IMR-90 (cell line): ENCODE results near the gene USH2A. TPM values are rescaled to one million over a fixed set of nuclear protein-coding genes. Genes with fewer than 3 reads are reported as not detected.

ENCODE experiments used
- ATAC-seq: fragments of 200-7000 bp; cut with Tn5 transposase; 2 replicates; pipeline ENCODE4 v1.9.1; 2020; ENCODE audit warnings: low read depth, mild to moderate bottlenecking, moderate library complexity
- BruUV-seq: library from RNA; stranded (reverse); fragments of 400-500 nt; replicated peaks from 2 replicates; lab custom pipeline; 2021; lab: Mats Ljungman, UMichigan
- CTCF ChIA-PET: fragments of 300-600 bp; formaldehyde crosslinking; extraction: SDS; loops from one replicate; lab custom pipeline; 2021; ENCODE audit warnings: antibody characterized with exemption; lab: Yijun Ruan, JAX
- POLR2A ChIA-PET: fragments of 300-600 bp; sonication (Branson Sonifier 250); formaldehyde crosslinking; loops from one replicate; lab custom pipeline; 2022; ENCODE audit warnings: antibody characterized with exemption; ENCODE audit not compliant: unreplicated experiment; lab: Charles Lee
- DNase-seq: peaks from one replicate; pipeline ENCODE4 v3.0.0; 2013
- H2AFZ ChIP-seq: replicated peaks from 2 replicates; pipeline ENCODE3; 2013; ENCODE audit warnings: low read length, mild to moderate bottlenecking; ENCODE audit not compliant: poor library complexity
- H2AK5ac ChIP-seq: 2 replicates; pipeline ENCODE4 v1.6.1; 2013; ENCODE audit warnings: low read depth, low read length, inconsistent platforms
- H2AK9ac ChIP-seq: replicated peaks from 2 replicates; pipeline ENCODE3; 2013; ENCODE audit warnings: mild to moderate bottlenecking, low read depth, low read length, moderate library complexity; ENCODE audit not compliant: poor library complexity
- H2BK120ac ChIP-seq: 2 replicates; pipeline ENCODE4 v1.6.1; 2013; ENCODE audit warnings: low read depth, low read length, inconsistent platforms
- H2BK15ac ChIP-seq: 3 replicates; pipeline ENCODE4 v1.6.1; 2013; ENCODE audit warnings: low read depth, low read length, inconsistent platforms
- H2BK20ac ChIP-seq: 2 replicates; pipeline ENCODE4 v1.6.1; 2013; ENCODE audit warnings: low read depth, mild to moderate bottlenecking, inconsistent platforms, low read length, moderate library complexity
- H2BK5ac ChIP-seq: 2 replicates; pipeline ENCODE4 v1.6.1; 2013; ENCODE audit warnings: mild to moderate bottlenecking, low read depth, low read length, inconsistent platforms; ENCODE audit not compliant: poor library complexity, severe bottlenecking
- H3K14ac ChIP-seq: replicated peaks from 2 replicates; pipeline ENCODE4 v1.6.1; 2013; ENCODE audit warnings: low read depth, low read length, inconsistent platforms
- H3K18ac ChIP-seq: 2 replicates; pipeline ENCODE4 v1.6.1; 2013; ENCODE audit warnings: low read depth, low read length, control low read depth
- H3K23ac ChIP-seq: 2 replicates; pipeline ENCODE4 v1.6.1; 2013; ENCODE audit warnings: low read depth, low read length, inconsistent platforms
- H3K27ac ChIP-seq: 2 replicates; pipeline ENCODE4 v1.5.1; 2013; ENCODE audit warnings: mild to moderate bottlenecking, control low read depth, low read length; ENCODE audit not compliant: insufficient read depth
- H3K27me3 ChIP-seq: 2 replicates; pipeline ENCODE4 v1.6.1; 2013; ENCODE audit warnings: low read length; ENCODE audit not compliant: control insufficient read depth, insufficient read depth
- H3K36me3 ChIP-seq: 2 replicates; pipeline ENCODE4 v1.6.1; 2013; ENCODE audit warnings: low read length, mixed read lengths; ENCODE audit not compliant: control insufficient read depth, insufficient read depth
- H3K4ac ChIP-seq: 2 replicates; pipeline ENCODE4 v1.6.1; 2013; ENCODE audit warnings: low read depth, low read length, inconsistent platforms
- H3K4me1 ChIP-seq: 2 replicates; pipeline ENCODE4 v1.6.1; 2013; ENCODE audit warnings: low read length, mixed read lengths; ENCODE audit not compliant: control insufficient read depth, insufficient read depth
- H3K4me2 ChIP-seq: 2 replicates; pipeline ENCODE4 v1.6.1; 2013; ENCODE audit warnings: low read depth, mild to moderate bottlenecking, control low read depth, low read length, moderate library complexity
- H3K4me3 ChIP-seq: 2 replicates; pipeline ENCODE4 v1.5.1; 2013; ENCODE audit warnings: low read depth, mild to moderate bottlenecking, control low read depth, low read length, moderate library complexity; ENCODE audit not compliant: insufficient read depth
- H3K56ac ChIP-seq: 2 replicates; pipeline ENCODE4 v1.6.1; 2013; ENCODE audit warnings: low read length, inconsistent platforms; ENCODE audit not compliant: insufficient read depth; ENCODE audit errors: extremely low read depth
- H3K79me1 ChIP-seq, 2 experiments: 2 replicates each; pipeline ENCODE4 v1.6.1; 2013; ENCODE audit warnings: low read length in 2 of 2, inconsistent platforms in 1 of 2, low read depth in 1 of 2
- H3K9ac ChIP-seq: 2 replicates; pipeline ENCODE4 v1.6.1; 2013; ENCODE audit warnings: low read depth, low read length, control low read depth
- H3K9me1 ChIP-seq: 2 replicates; pipeline ENCODE4 v1.6.1; 2013; ENCODE audit warnings: low read length, inconsistent platforms; ENCODE audit not compliant: insufficient read depth
- H3K9me3 ChIP-seq: 2 replicates; pipeline ENCODE4 v1.6.1; 2013; ENCODE audit warnings: low read length; ENCODE audit not compliant: control insufficient read depth, insufficient read depth
- H4K20me1 ChIP-seq: 2 replicates; pipeline ENCODE4 v1.6.1; 2013; ENCODE audit warnings: low read length, inconsistent platforms; ENCODE audit not compliant: insufficient read depth
- H4K5ac ChIP-seq: 2 replicates; pipeline ENCODE4 v1.6.1; 2013; ENCODE audit warnings: mild to moderate bottlenecking, low read depth, low read length, control low read depth
- H4K8ac ChIP-seq, 2 experiments: 2 replicates each; pipeline ENCODE4 v1.6.1; 2013; ENCODE audit warnings: low read depth in 2 of 2, low read length in 2 of 2, control low read depth in 1 of 2, inconsistent platforms in 1 of 2
- H4K91ac ChIP-seq: 2 replicates; pipeline ENCODE4 v1.6.1; 2013; ENCODE audit warnings: low read depth, low read length, inconsistent platforms; ENCODE audit not compliant: insufficient read depth
- CEBPB ChIP-seq: IDR thresholded peaks from 2 replicates; pipeline ENCODE4 v1.6.1; 2012; ENCODE audit warnings: low read depth, low read length, improper control_type of control experiment
- RCOR1 ChIP-seq: IDR thresholded peaks from 2 replicates; pipeline ENCODE4 v1.6.1; 2012; ENCODE audit warnings: mild to moderate bottlenecking, low read length, improper control_type of control experiment; ENCODE audit not compliant: insufficient replicate concordance
- WGBS, 2 experiments: methylation state at CpG; one replicate each; pipeline versions ENCODE4 v1.1.5 to v1.1.7; 2013; ENCODE audit warnings: missing lambda C conversion rate in 2 of 2; ENCODE audit not compliant: insufficient read length in 1 of 2; ENCODE audit errors: extremely low coverage in 2 of 2; 5-methylcytosine and 5-hydroxymethylcytosine counted together
- dilution Hi-C: fragments of 300-500 bp; cut with HindIII; formaldehyde crosslinking; loops from one replicate; pipeline ENCODE4 v1.14.3; 2018; ENCODE audit warnings: low sequenced_read_pairs; ENCODE audit not compliant: unreplicated experiment
- in situ Hi-C: fragments of 300-500 bp; cut with MboI; formaldehyde crosslinking; loops from 3 replicates; pipeline ENCODE4 v1.14.3; 2019; ENCODE audit warnings: low sequenced_read_pairs, inconsistent platforms, mixed read lengths
- intact Hi-C: fragments of 100-400 bp; cut with micrococcal nuclease; formaldehyde crosslinking; loops from 2 replicates; pipeline ENCODE4 v1.10.0; 2022
- polyA plus RNA-seq, 3 experiments: library from polyadenylated mRNA; depleted of rRNA; stranded (reverse); fragments of >200 nt; gene quantifications; 2 replicates each; pipeline ENCODE4 v1.2.3, GENCODE V29; 2012; ENCODE audit warnings: low replicate concordance in 1 of 3
- total RNA-seq: library from RNA; depleted of rRNA; stranded (reverse); fragments of >200 nt; gene quantifications from 2 replicates; pipeline ENCODE4 v1.2.3, GENCODE V29; 2012

USH2A gene
- total and polyA plus RNA-seq, 2 of the 4 experiments (the other 2 are of a cell fraction): under 0.01 to 0.02 TPM

- Histone ChIP-seq H2AK9ac (no peak overlapping the region), H3K9me3 (no peaks in the 10 kb centered on the region), H3K4me1 (peaks cover 4% of the 10 kb centered on the region; the same call in 1 of the 2 replicates), H2BK20ac (0 out of 2 replicates have a peak overlapping the region, but pooled peaks have one; percentile 3), H4K91ac (no peak overlapping the region), H3K4me3 (no peak overlapping the region), H4K5ac (no peak overlapping the region; the same call in 1 of the 2 replicates), H3K18ac (no peak overlapping the region; the same call in 1 of the 2 replicates), H4K20me1 (no peaks in the 10 kb centered on the region), H3K4ac (no peak overlapping the region), H3K9ac (no peak overlapping the region), H3K36me3 (no peaks in the 10 kb centered on the region), H3K56ac (no peak overlapping the region), H2AK5ac (no peak overlapping the region), H3K9me1 (no peaks in the 10 kb centered on the region), H3K79me1 (no peaks in the 10 kb centered on the region), H3K14ac (no peak overlapping the region; the same call in 1 of the 2 replicates), H2AFZ (no peak overlapping the region), H3K27me3 (no peaks in the 10 kb centered on the region), H3K27ac (no peak overlapping the region; the same call in 1 of the 2 replicates), H2BK120ac (peak overlapping the region; percentile 66; the same call in 1 of the 2 replicates), H4K8ac (no peak overlapping the region), H3K4me2 (no peak overlapping the region), H2BK5ac (no peak overlapping the region), H2BK15ac (no peak overlapping the region), H3K23ac (no peak overlapping the region)
- in situ Hi-C loops: loop anchor here (25.0 kb wide), 4 partner anchors 576 to 1676 kb away; no protein-coding TSS in a partner anchor
- CTCF ChIA-PET: interaction anchor here (0.6 to 1.5 kb wide), 3 partner anchors 12 to 280 kb away, joined by 3 to 5 read pairs (median 4); no protein-coding TSS in a partner anchor
- TF ChIP-seq CEBPB (0 out of 2 replicates have a peak, but pooled peaks have one; percentile 23), RCOR1 (no peak)
- intact Hi-C loops: no loop called here
- no peak for ATAC-seq
- POLR2A ChIA-PET: interaction anchor here (0.6 kb wide), 1 partner anchor 1102 kb away, joined by 4 read pairs; no protein-coding TSS in a partner anchor
- DNase-seq: peak; percentile 17
- dilution Hi-C loops: no loop called here
- BruUV-seq: no TSS peak
- no CpG with 5 or more reads among the region's 1 CpG for WGBS, 2 experiments
These were observed 436.8 kb downstream of the USH2A start for GRCh38 chr1:215986401-215986800.
